Prostate gland (tissue), 2 donors: ENCODE data around the gene TUSC2. TPM values are rescaled to one million over a fixed set of nuclear protein-coding genes. Genes with fewer than 3 reads are reported as not detected.

ENCODE experiments used
- DNase-seq: peaks from one replicate; pipeline ENCODE4 v3.0.0-alpha.2; 2019; ENCODE audit warnings: low spot score
- H3K27ac ChIP-seq, 2 donors: fragments of 200-600 bp; sonication (generic); 2 replicates each; pipeline ENCODE4 v1.5.1; 2017 to 2019
- H3K27me3 ChIP-seq: fragments of 200-600 bp; sonication (generic); replicated peaks from 2 replicates; pipeline ENCODE4 v1.5.1; 2019; ENCODE audit not compliant: insufficient read depth
- H3K36me3 ChIP-seq, 2 donors: fragments of 200-600 bp; sonication (generic); 1 replicate in 1 of 2; 2 replicates in 1 of 2; pipeline versions ENCODE4 v1.5.1 to v1.8.1; 2017 to 2019
- H3K4me1 ChIP-seq: fragments of 200-600 bp; sonication (generic); replicated peaks from 2 replicates; pipeline ENCODE4 v1.5.1; 2019
- H3K4me3 ChIP-seq, 2 donors: fragments of 200-600 bp; sonication (generic); 2 replicates each; pipeline ENCODE4 v1.5.1; 2017 to 2019
- H3K9me3 ChIP-seq: fragments of 200-600 bp; sonication (generic); 2 replicates; pipeline ENCODE4 v1.5.1; 2017
- CTCF ChIP-seq, 4 experiments: fragments of 200-600 bp in 2 of 4; fragments of 450-650 bp in 2 of 4; sonication (generic) in 2 of 4; IDR thresholded peaks; 1 replicate in 3 of 4; 2 replicates in 1 of 4; pipeline ENCODE4 v1.5.1; 2016 to 2019; ENCODE audit warnings: antibody characterized with exemption in 4 of 4, mild to moderate bottlenecking in 2 of 4, moderate library complexity in 2 of 4
- POLR2A ChIP-seq: fragments of 450-650 bp; IDR thresholded peaks from one replicate; pipeline ENCODE4 v1.6.1; 2016; ENCODE audit warnings: antibody characterized with exemption, mild to moderate bottlenecking
- POLR2AphosphoS5 ChIP-seq: sonication (generic); formaldehyde crosslinking; IDR thresholded peaks from one replicate; pipeline ENCODE4 v1.6.1; 2017; ENCODE audit warnings: antibody characterized with exemption
- WGBS: methylation state at CpG from one replicate; pipeline ENCODE4 v1.1.5; 2018; 5-methylcytosine and 5-hydroxymethylcytosine counted together
- intact Hi-C: fragments of 100-400 bp; cut with DNase I; formaldehyde crosslinking; loops from one replicate; pipeline ENCODE4 v1.14.2; 2022
- total RNA-seq, 2 donors: library from RNA; depleted of rRNA; stranded (reverse); fragments of >200 nt; gene quantifications; one replicate each; pipeline ENCODE4 v1.1.0, GENCODE V29; 2016

Gene TUSC2
- total RNA-seq, 2 donors from 2014 or later: 31.9 to 121 TPM

GRCh38 chr3:50275996-50276761, 51.8 kb downstream of the TUSC2 start:
- H3K4me1 ChIP-seq: no peaks in the 10 kb centered on the region
- no peak overlapping the region for H3K27ac ChIP-seq
- no peaks in the 10 kb centered on the region for H3K27me3 ChIP-seq
- no peak overlapping the region for H3K4me3 ChIP-seq
- no peak for DNase-seq
- intact Hi-C loops: no loop called here
- 68% methylated on average over 73 of the region's 79 CpGs for WGBS
- H3K36me3 ChIP-seq: no peaks in the 10 kb centered on the region
- H3K9me3 ChIP-seq: no peaks in the 10 kb centered on the region
- TF ChIP-seq POLR2A (no peak), POLR2AphosphoS5 (no peak), CTCF (IDR thresholded peaks at IDR 0.05) (no peak)

- intact Hi-C loops: no loop called here
- H3K27me3 ChIP-seq: no peaks in the 10 kb centered on the region
- H3K4me1 ChIP-seq: no peaks in the 10 kb centered on the region
- H3K9me3 ChIP-seq: no peaks in the 10 kb centered on the region
- H3K36me3 ChIP-seq: no peaks in the 10 kb centered on the region
- 77% methylated on average over 61 of the region's 65 CpGs for WGBS
- DNase-seq: no peak
- no peak overlapping the region for H3K4me3 ChIP-seq
- TF ChIP-seq CTCF (IDR thresholded peaks at IDR 0.05): no peak
- no peak overlapping the region for H3K27ac ChIP-seq
These were observed 52.7 kb downstream of the TUSC2 start for GRCh38 chr3:50275141-50275995.

Other genes with a start within 250 kb of the TUSC2 start
- gene RBM5, start 239.3 kb downstream of the TUSC2 start, total RNA-seq: 100 to 1,000 TPM; 135 to 260 TPM
- gene SEMA3F, start 172.9 kb downstream of the TUSC2 start, total RNA-seq: 10 to 100 TPM; 43.3 to 71.8 TPM
- gene GNAT1, start 136.6 kb downstream of the TUSC2 start, total RNA-seq: not detected
- 1 to 10 TPM in 1 of 2 donors, under 1 TPM in 1; 0.41 to 4.0 TPM for gene SLC38A3, start 123.0 kb downstream of the TUSC2 start, total RNA-seq
- 100 to 1,000 TPM; 118 to 301 TPM for gene GNAI2, start 92.0 kb downstream of the TUSC2 start, total RNA-seq
- 10 to 100 TPM in 1 of 2 donors, 1 to 10 TPM in 1; 8.7 to 32.0 TPM for gene SEMA3B, start 59.1 kb downstream of the TUSC2 start, total RNA-seq
- not detected for gene LSMEM2, start 49.1 kb downstream of the TUSC2 start, total RNA-seq
- 10 to 100 TPM; 93.0 to 99.9 TPM for gene IFRD2, start 35.8 kb downstream of the TUSC2 start, total RNA-seq
- 10 to 100 TPM in 1 of 2 donors, 1 to 10 TPM in 1; 4.1 to 10.7 TPM for gene HYAL3, start 28.8 kb downstream of the TUSC2 start, total RNA-seq
- 10 to 100 TPM; 15.8 to 28.0 TPM for gene NAA80, start 28.8 kb downstream of the TUSC2 start, total RNA-seq
- gene HYAL1, start 24.6 kb downstream of the TUSC2 start, total RNA-seq: 1 to 10 TPM; 2.0 TPM
- 100 to 1,000 TPM in 1 of 2 donors, 10 to 100 TPM in 1; 76.1 to 131 TPM for gene HYAL2, start 5.5 kb downstream of the TUSC2 start, total RNA-seq
- gene RASSF1, start 12.6 kb upstream of the TUSC2 start, total RNA-seq: 10 to 100 TPM; 23.8 to 36.6 TPM
- 10 to 100 TPM in 1 of 2 donors, 1 to 10 TPM in 1; 1.6 to 41.9 TPM for gene ZMYND10, start 17.5 kb upstream of the TUSC2 start, total RNA-seq
- gene NPRL2, start 22.6 kb upstream of the TUSC2 start, total RNA-seq: 10 to 100 TPM; 22.8 to 32.1 TPM
- gene CYB561D2, start 22.6 kb upstream of the TUSC2 start, total RNA-seq: 10 to 100 TPM; 33.2 to 39.9 TPM
- gene TMEM115, start 31.3 kb upstream of the TUSC2 start, total RNA-seq: 10 to 100 TPM; 73.0 to 76.7 TPM
- 1 to 10 TPM; 5.6 to 9.1 TPM for gene CACNA2D2, start 175.4 kb upstream of the TUSC2 start, total RNA-seq
- 10 to 100 TPM in 1 of 2 donors, 1 to 10 TPM in 1; 7.5 to 11.0 TPM for gene C3orf18, start 239.5 kb upstream of the TUSC2 start, total RNA-seq
- 10 to 100 TPM in 1 of 2 donors, 1 to 10 TPM in 1; 8.5 to 17.1 TPM for gene HEMK1, start 241.3 kb upstream of the TUSC2 start, total RNA-seq